KG1 (cell line): ENCODE results near the gene PCDHA13.
"Not testable (repeated sequence)": the region's sequence is repeated elsewhere in the genome, so short reads cannot be mapped to it uniquely, and the experiment has no call there.

Experiments
- DNase-seq: peaks from one replicate; lab custom pipeline; 2025; lab: John Stamatoyannopoulos, UW

Gene PCDHA13

GRCh38 chr5:140881889-140882590 lies at the start of gene PCDHA13:
Gene PCDHA13, plus strand, starts transcription at chr5:140882124. Its CDS starts 145 bp downstream, at chr5:140882269.
- DNase-seq, result no peak

GRCh38 chr5:140833993-140834392 lies 47.9 kb upstream of the PCDHA13 start, which contains the start of gene PCDHA7:
Gene PCDHA7, plus strand, starts transcription at chr5:140834269. Its CDS starts 115 bp downstream, at chr5:140834384.
- DNase-seq, result no peak

- DNase-seq, result not testable (repeated sequence)
Measured at GRCh38 chr5:140834439-140835008, 47.4 kb upstream of the PCDHA13 start.

GRCh38 chr5:140835622-140836510 lies 46.1 kb upstream of the PCDHA13 start:
- no peak for DNase-seq

GRCh38 chr5:140840978-140841962 lies 40.7 kb upstream of the PCDHA13 start, which contains the start of gene PCDHA8:
Gene PCDHA8, plus strand, starts transcription at chr5:140841187. Its CDS starts 135 bp downstream, at chr5:140841322.
- no peak for DNase-seq

GRCh38 chr5:140842798-140843733 lies 38.9 kb upstream of the PCDHA13 start:
- no peak for DNase-seq

- DNase-seq, result not testable (repeated sequence)
Measured at GRCh38 chr5:140848139-140849102, 33.5 kb upstream of the PCDHA13 start, which contains the start of gene PCDHA9. Gene PCDHA9, plus strand, starts transcription at chr5:140848382. Its CDS starts 114 bp downstream, at chr5:140848496.

GRCh38 chr5:140849831-140850634 lies 31.9 kb upstream of the PCDHA13 start:
- not testable (repeated sequence) for DNase-seq

- DNase-seq, result no peak
Measured at GRCh38 chr5:140855772-140856674, 25.9 kb upstream of the PCDHA13 start, which contains the start of gene PCDHA10. Gene PCDHA10, plus strand, starts transcription at chr5:140855897. Its CDS starts 152 bp downstream, at chr5:140856049.

GRCh38 chr5:140857177-140857986 lies 24.5 kb upstream of the PCDHA13 start:
- no peak for DNase-seq

GRCh38 chr5:140857987-140858240 lies 24.0 kb upstream of the PCDHA13 start:
- DNase-seq, result no peak

GRCh38 chr5:140862441-140863295 lies 19.3 kb upstream of the PCDHA13 start:
- no peak for DNase-seq

GRCh38 chr5:140868721-140869554 lies 13.0 kb upstream of the PCDHA13 start, which contains the start of gene PCDHA11:
Gene PCDHA11, plus strand, starts transcription at chr5:140868957. Its CDS starts 147 bp downstream, at chr5:140869104.
- no peak for DNase-seq

- DNase-seq, result no peak
Measured at GRCh38 chr5:140869555-140869886, 12.4 kb upstream of the PCDHA13 start.
